Tibial nerve (tissue), 3 donors: Measurements from ENCODE around the gene TBC1D16.

Experiments
- CTCF ChIP-seq, 5 experiments: fragments of 200-600 bp in 3 of 5; fragments of 450-650 bp in 2 of 5; sonication (generic) in 3 of 5; IDR thresholded peaks; one replicate each; pipeline ENCODE4 v1.5.1; 2016 to 2019; ENCODE audit warnings: antibody characterized with exemption in 5 of 5, mild to moderate bottlenecking in 3 of 5, moderate library complexity in 2 of 5
- POLR2A ChIP-seq, 2 donors: fragments of 450-650 bp; IDR thresholded peaks; one replicate each; pipeline ENCODE4 v1.6.1; 2017; ENCODE audit warnings: antibody characterized with exemption in 2 of 2, mild to moderate bottlenecking in 2 of 2, moderate library complexity in 2 of 2

- TF ChIP-seq CTCF (IDR thresholded peaks at IDR 0.05) = no peak
- TF ChIP-seq POLR2A (IDR thresholded peaks at IDR 0.05) = no peak
Measured at GRCh38 chr17:79978548-79978855, 57.2 kb downstream of the TBC1D16 start.
